HG03159 (cell line): ENCODE data around the gene RBP3.

Source experiments
- ATAC-seq: cut with Tn5 transposase; IDR thresholded peaks from one replicate; pipeline ENCODE4 v1.9.1; 2021; ENCODE audit warnings: mild to moderate bottlenecking, moderate library complexity; ENCODE audit not compliant: unreplicated experiment

Gene RBP3

GRCh38 chr10:47354165-47354564 is 6.0 kb downstream of the RBP3 start:
- no peak for ATAC-seq

- ATAC-seq: no peak
Measured at GRCh38 chr10:47354900-47355299, 6.7 kb downstream of the RBP3 start.

DNA sequence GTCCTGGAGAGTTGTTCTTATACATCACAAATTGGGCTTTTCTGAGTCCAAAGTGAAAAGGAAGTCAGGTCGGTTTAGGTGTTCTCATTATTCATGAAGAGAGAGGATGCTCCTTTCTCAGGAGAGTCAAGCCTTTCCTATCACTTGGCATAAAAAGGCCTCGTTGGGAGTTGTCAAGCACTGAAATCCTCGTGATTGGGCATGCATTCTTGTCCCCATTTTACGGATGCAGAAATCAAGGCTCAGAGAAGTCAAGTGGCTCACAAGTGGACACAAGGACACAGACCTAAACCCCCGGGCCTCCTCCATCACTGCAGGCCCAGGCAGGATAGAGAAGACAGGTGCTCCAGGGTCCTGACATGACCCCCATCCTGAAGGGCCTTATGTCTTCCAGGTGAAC is 8.5 kb downstream of the RBP3 start:
- ATAC-seq: no peak

DNA sequence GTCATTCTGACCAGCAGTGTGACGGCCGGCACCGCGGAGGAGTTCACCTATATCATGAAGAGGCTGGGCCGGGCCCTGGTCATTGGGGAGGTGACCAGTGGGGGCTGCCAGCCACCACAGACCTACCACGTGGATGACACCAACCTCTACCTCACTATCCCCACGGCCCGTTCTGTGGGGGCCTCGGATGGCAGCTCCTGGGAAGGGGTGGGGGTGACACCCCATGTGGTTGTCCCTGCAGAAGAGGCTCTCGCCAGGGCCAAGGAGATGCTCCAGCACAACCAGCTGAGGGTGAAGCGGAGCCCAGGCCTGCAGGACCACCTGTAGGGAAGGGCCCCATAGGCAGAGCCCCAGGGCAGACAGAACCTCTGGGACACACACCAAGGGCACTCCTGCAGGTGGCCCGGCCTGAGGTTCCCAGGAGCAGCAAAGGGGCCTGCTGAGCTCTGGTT is 9.0 kb downstream of the RBP3 start:
- no peak for ATAC-seq

DNA sequence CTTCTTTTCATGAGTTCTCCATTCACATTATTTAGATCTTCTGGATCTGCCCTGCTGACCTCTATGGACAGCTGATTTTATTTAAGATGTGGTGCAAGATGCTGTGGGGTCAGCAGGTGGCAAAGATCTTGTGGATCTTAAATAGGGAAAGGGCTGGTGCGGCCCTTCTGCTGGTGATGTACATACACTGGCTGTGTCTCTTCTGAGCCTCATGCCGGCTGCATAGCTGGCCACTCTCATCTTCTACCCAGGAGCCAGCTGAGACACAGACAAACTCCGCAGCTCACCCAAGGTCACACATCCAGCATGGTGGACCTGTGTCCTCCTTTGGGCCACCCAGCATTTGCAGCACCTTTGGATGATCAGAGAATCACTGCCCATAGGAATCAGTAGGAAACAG is 9.7 kb downstream of the RBP3 start:
- no peak for ATAC-seq

- no peak for ATAC-seq
Measured at GRCh38 chr10:47358457-47358856, 10.3 kb downstream of the RBP3 start.

- ATAC-seq: no peak
Measured at GRCh38 chr10:47359101-47359500, 10.9 kb downstream of the RBP3 start.

GRCh38 chr10:47359626-47360418 is 11.7 kb downstream of the RBP3 start:
- no peak for ATAC-seq

- ATAC-seq: no peak
Measured at GRCh38 chr10:47360419-47361040, 12.4 kb downstream of the RBP3 start.

- ATAC-seq: no peak
Measured at GRCh38 chr10:47361293-47361692, 13.1 kb downstream of the RBP3 start.

DNA sequence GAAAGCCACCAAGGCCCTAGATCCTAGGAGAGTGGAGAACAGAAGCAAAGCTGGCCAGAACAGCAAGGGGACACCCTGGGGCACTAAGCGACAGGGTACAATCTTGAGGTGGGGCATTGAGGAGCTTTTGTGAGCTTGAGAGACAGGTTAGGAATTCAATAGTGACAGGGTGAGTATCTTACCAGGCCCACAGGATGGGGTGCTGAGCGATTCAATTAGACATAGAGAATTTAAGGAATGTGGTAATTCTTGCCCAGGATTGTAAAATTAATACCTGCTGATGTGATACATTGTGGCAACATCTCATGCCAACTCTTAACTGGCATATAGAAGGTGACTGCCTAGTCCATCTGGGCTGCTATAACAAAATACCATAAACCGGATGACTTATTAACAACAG is 14.0 kb downstream of the RBP3 start:
- no peak for ATAC-seq

DNA sequence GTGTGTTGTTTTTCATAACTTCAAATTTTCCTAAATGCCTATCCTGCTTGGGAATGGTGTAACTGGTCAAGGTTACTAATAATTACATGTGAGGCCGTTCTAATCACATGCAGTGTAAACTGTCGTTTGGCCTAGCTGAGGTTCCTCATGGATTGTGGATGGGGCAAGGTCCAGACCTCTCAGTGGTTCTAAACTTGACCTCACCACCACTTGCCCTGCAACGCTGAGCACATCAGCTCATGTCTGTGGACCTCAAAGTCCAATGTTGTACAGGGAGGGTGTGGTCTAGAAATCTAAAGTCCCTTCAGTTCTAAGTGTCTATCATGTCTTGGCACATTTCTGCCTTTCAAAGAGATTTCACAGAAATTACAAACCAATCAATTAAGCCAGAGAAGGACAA is 15.6 kb downstream of the RBP3 start:
- ATAC-seq: no peak

DNA sequence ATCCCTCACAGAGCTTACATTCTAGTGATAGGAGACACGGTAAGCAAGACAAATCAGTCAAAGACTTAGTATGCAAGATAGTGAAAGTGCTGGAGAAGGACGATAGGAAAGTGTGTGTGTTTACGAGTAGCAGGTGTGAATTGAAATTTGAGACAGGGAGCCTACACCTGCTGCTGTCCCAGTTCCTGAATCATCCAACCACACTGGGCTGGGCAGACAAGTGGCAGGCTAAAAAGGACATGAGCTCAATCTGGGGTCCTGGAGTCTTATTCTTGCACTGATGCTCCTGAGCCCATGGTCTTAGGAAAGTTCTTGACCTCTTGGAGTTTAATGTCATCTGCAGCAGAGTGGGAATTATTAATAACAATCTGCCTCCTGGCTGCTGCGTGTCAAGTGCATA is 16.2 kb downstream of the RBP3 start:
- ATAC-seq: no peak

- no peak for ATAC-seq
Measured at GRCh38 chr10:47364911-47365310, 16.7 kb downstream of the RBP3 start.

- ATAC-seq: no peak
Measured at GRCh38 chr10:47365431-47366180, 17.4 kb downstream of the RBP3 start.

DNA sequence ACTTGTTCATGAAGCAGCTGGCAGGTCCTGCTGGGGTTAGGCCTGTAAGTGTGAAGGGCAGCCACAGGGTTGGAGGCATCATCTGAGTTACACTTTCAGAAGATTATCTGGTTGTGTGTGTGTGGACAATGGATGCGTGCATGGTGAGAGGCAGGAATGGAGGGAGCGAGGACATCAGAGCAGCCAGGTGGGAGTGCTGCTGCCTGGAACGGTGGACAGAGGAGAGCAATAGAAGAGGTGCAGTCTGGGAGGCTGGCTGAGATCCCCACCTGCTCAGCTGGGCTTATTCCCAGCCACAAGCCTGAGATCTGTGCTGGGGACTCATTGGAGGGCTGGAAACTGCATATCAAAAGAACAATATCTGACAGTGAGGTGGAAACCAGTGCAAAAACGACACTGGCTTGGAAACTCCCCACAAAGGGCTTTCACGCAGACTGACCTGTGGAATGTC is 18.0 kb downstream of the RBP3 start:
- ATAC-seq: no peak

GRCh38 chr10:47366731-47367460 is 18.7 kb downstream of the RBP3 start:
- no peak for ATAC-seq

GRCh38 chr10:47367646-47368045 is 19.5 kb downstream of the RBP3 start:
- ATAC-seq: no peak

DNA sequence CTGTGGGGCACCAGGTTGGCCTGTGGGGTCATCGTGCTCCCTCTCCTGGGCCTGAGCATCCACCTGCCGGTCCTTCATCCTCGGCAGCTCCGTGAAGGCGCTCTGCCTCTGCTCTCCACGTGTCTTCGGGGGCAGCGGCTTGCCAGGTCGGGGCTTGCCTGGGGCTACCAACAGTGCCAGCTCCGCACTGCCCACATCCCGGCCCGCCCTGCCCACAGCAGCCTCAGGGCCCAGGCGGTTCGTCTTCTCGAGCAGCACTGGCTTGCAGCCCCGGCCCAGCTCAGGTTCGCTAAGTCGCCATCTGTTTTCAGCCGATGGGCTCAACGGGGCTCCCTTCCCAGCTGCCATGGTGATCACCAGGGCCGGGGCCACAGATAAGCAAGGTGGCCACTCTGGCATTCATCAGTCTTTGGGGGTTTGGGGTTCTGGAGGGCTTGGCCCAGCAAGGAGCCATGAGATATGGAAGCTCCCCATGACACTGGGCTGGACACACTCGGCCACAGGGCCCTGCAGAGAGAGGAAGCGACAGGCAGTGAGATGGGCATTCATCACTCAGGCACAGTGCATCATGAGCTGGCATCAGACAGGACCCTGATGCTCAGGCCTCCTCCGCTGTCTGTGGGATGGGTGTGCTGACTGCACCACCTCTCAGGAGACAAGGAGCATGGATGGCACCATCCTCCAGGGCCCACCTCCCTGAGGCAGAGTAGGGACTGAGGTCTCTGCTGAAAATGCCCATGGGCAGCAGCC is 20.4 kb downstream of the RBP3 start:
- no peak for ATAC-seq

DNA sequence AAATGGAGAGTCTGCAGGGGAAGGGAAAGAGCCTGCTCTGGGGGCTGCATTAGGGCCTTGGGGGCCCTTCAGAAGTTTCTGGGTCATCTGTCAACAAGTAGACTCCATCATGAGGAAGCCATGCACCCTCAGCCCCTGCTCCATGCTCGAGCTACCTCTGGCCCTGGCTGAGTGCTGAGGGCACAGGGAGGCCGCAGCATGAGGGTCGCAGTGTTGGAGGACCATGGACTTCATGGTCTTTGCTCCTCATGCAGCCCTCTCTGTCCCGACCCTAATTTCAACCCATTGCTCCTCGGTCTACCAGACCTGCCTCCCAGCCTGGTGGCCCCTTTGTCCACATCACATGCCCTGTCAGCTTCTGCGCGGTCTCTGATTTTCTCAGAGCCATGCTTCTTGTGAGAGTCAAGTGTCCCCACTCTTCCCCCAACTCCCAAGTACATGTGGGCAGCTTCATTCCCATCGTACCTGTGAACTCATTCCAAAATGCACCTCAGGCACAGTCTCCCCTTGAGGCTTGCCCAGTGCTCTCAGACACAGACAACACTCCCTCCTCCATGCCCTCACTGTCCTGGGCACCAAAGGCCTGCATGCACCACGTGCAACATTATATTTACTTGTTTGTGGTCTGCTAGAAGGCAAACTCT is 21.2 kb downstream of the RBP3 start:
- ATAC-seq: no peak
